OCI-LY7 (cell line): ENCODE results near the gene PGLYRP3. TPM values are rescaled to one million over a fixed set of nuclear protein-coding genes. Genes with fewer than 3 reads are reported as not detected.

Source experiments
- BruUV-seq: library from RNA; stranded (reverse); fragments of 400-500 nt; replicated peaks from 2 replicates; lab custom pipeline; 2021; lab: Mats Ljungman, UMichigan
- CTCF ChIA-PET: fragments of 300-600 bp; sonication (Branson Sonifier 250); formaldehyde crosslinking; loops from one replicate; lab custom pipeline; 2022; ENCODE audit warnings: antibody characterized with exemption; ENCODE audit not compliant: unreplicated experiment; lab: Charles Lee
- POLR2A ChIA-PET: fragments of 300-600 bp; sonication (Branson Sonifier 250); formaldehyde crosslinking; loops from one replicate; lab custom pipeline; 2022; ENCODE audit warnings: antibody characterized with exemption; lab: Charles Lee
- DNase-seq: peaks from one replicate; pipeline ENCODE4 v3.0.0-alpha.2; 2015; ENCODE audit warnings: low spot score
- H2AFZ ChIP-seq: fragments of 200-600 bp; sonication (generic), shearing (Covaris generic); 2 replicates; pipeline ENCODE4 v1.6.1; 2014; ENCODE audit warnings: mild to moderate bottlenecking, antibody characterized with exemption, low read length, moderate library complexity
- H3K27ac ChIP-seq: fragments of 200-600 bp; sonication (generic); 2 replicates; pipeline ENCODE4 v1.5.1; 2014; ENCODE audit warnings: mixed run types, low read depth, mild to moderate bottlenecking, moderate library complexity, low read length, inconsistent platforms; ENCODE audit not compliant: poor library complexity, severe bottlenecking
- H3K36me3 ChIP-seq: fragments of 200-600 bp; sonication (generic); 2 replicates; pipeline ENCODE4 v1.6.1; 2014; ENCODE audit warnings: mild to moderate bottlenecking, antibody characterized with exemption, low read length, moderate library complexity, mixed read lengths; ENCODE audit not compliant: insufficient read depth
- H3K4me1 ChIP-seq: fragments of 200-600 bp; sonication (generic); 2 replicates; pipeline ENCODE4 v1.5.1; 2014; ENCODE audit warnings: mild to moderate bottlenecking, low read length; ENCODE audit not compliant: insufficient read depth, poor library complexity, severe bottlenecking
- H3K4me2 ChIP-seq: fragments of 200-600 bp; sonication (generic); 2 replicates; pipeline ENCODE4 v1.6.1; 2014; ENCODE audit warnings: mild to moderate bottlenecking, low read length
- H3K4me3 ChIP-seq: fragments of 200-600 bp; sonication (generic); 2 replicates; pipeline ENCODE4 v1.5.1; 2014; ENCODE audit warnings: mild to moderate bottlenecking, low read depth, low read length; ENCODE audit not compliant: poor library complexity, severe bottlenecking
- H3K79me2 ChIP-seq: fragments of 200-600 bp; sonication (generic); 2 replicates; pipeline ENCODE4 v1.6.1; 2016; ENCODE audit warnings: low read depth, mild to moderate bottlenecking, low read length, moderate library complexity, mixed read lengths; ENCODE audit not compliant: insufficient read depth
- H3K9me2 ChIP-seq: fragments of 200-600 bp; sonication (generic); 2 replicates; pipeline ENCODE4 v1.6.1; 2016; ENCODE audit warnings: mild to moderate bottlenecking, low read length, mixed read lengths; ENCODE audit not compliant: insufficient read depth
- H3K9me3 ChIP-seq: fragments of 200-600 bp; sonication (generic); 2 replicates; pipeline ENCODE4 v1.6.1; 2014; ENCODE audit warnings: mild to moderate bottlenecking, mixed run types, low read length, mixed read lengths
- H4K20me1 ChIP-seq: fragments of 200-600 bp; sonication (generic); 2 replicates; pipeline ENCODE4 v1.6.1; 2014; ENCODE audit warnings: mild to moderate bottlenecking, antibody characterized with exemption, low read length, moderate library complexity, mixed read lengths; ENCODE audit not compliant: insufficient read depth
- EZH2phosphoT487 ChIP-seq: fragments of 200-600 bp; sonication (generic); IDR thresholded peaks from 2 replicates; pipeline ENCODE4 v1.6.1; 2018; ENCODE audit warnings: low read depth, borderline replicate concordance, mild to moderate bottlenecking, mixed run types, antibody characterized with exemption, low read length, moderate library complexity, mixed read lengths
- intact Hi-C: fragments of 100-400 bp; cut with micrococcal nuclease; formaldehyde crosslinking; loops from one replicate; pipeline ENCODE4 v1.10.0; 2022; ENCODE audit not compliant: unreplicated experiment
- total RNA-seq, 2 experiments: library from RNA; depleted of rRNA in 1 of 2; stranded (reverse); fragments of >200 nt in 1 of 2; shearing (Covaris generic) in 1 of 2; gene quantifications; 2 replicates each; pipeline ENCODE4 v1.2.3, GENCODE V29; 2014 to 2022
- TF ChIP-seq, protein P1 (sequence below): fragments of 200-600 bp; sonication (generic); conservative IDR thresholded peaks from 2 replicates; pipeline ENCODE4 v1.5.1; 2014; ENCODE audit warnings: mild to moderate bottlenecking, antibody characterized with exemption, low read length, moderate library complexity, mixed read lengths

Gene PGLYRP3
- total RNA-seq, 2 experiments from 2014 or later = not detected

DNA sequence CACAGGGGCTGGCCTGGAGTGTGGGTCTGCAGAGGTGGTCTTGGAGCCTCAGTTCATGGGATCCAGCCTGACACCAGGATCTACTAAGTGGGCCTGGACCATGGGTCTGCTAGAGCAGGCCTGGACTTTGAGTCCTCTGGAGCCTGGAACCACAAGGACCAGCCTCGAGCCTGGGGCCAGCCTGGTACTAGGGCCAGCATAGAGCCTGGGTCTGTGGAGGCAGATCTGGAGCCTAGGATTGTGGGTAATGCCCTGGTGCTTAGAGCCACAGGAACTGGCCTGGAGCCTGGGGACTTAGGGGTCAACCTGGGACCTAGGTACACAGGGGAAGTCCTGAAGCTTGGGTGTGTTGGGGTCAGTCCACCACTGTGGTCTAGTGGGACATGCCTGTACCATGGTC is 40.6 kb downstream of the PGLYRP3 start:
- Histone ChIP-seq H4K20me1 (no peaks in the 10 kb centered on the region), H3K4me3 (no peak overlapping the region), H3K4me2 (no peak overlapping the region), H3K9me2 (no peaks in the 10 kb centered on the region), H3K27ac (no peak overlapping the region), H3K9me3 (no peaks in the 10 kb centered on the region), H3K36me3 (no peaks in the 10 kb centered on the region), H3K4me1 (no peaks in the 10 kb centered on the region), H3K79me2 (no peaks in the 10 kb centered on the region), H2AFZ (no peak overlapping the region)
- BruUV-seq = no TSS peak
- intact Hi-C loops = no loop called here
- no peak for TF ChIP-seq EZH2phosphoT487
- TF ChIP-seq, protein P1, sequence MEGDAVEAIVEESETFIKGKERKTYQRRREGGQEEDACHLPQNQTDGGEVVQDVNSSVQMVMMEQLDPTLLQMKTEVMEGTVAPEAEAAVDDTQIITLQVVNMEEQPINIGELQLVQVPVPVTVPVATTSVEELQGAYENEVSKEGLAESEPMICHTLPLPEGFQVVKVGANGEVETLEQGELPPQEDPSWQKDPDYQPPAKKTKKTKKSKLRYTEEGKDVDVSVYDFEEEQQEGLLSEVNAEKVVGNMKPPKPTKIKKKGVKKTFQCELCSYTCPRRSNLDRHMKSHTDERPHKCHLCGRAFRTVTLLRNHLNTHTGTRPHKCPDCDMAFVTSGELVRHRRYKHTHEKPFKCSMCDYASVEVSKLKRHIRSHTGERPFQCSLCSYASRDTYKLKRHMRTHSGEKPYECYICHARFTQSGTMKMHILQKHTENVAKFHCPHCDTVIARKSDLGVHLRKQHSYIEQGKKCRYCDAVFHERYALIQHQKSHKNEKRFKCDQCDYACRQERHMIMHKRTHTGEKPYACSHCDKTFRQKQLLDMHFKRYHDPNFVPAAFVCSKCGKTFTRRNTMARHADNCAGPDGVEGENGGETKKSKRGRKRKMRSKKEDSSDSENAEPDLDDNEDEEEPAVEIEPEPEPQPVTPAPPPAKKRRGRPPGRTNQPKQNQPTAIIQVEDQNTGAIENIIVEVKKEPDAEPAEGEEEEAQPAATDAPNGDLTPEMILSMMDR = no peak
- DNase-seq = no peak
- POLR2A ChIA-PET = no interaction called here
- CTCF ChIA-PET = no interaction called here

DNA sequence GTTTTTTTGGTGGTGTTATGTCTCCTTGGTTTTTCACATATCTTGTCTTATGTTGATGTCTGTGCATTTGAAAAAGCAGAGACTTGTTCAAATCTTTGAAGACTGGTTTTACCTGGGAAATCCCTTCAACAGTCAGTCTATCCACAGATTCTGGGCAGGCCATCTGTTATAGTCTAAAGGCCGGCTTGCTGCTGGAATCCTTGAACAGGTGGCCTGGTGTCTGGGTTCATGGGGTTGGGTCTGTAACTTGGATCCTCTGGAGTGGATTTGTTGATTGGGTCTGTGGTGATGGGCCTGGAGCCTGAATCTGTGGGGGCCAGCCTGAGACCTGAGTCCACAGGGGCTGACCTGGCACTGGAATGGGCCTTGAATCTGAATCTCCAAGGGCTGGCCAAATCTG is 41.0 kb downstream of the PGLYRP3 start:
- Histone ChIP-seq H3K36me3 (no peaks in the 10 kb centered on the region), H3K4me3 (no peak overlapping the region), H3K4me2 (no peak overlapping the region), H4K20me1 (no peaks in the 10 kb centered on the region), H3K4me1 (no peaks in the 10 kb centered on the region), H3K9me3 (no peaks in the 10 kb centered on the region), H3K27ac (no peak overlapping the region), H3K79me2 (no peaks in the 10 kb centered on the region), H3K9me2 (no peaks in the 10 kb centered on the region), H2AFZ (no peak overlapping the region)
- BruUV-seq = no TSS peak
- ChIA-PET POLR2A (no interaction called here), CTCF (no interaction called here)
- DNase-seq = no peak
- intact Hi-C loops = no loop called here
- TF ChIP-seq, protein P1 = no peak
- TF ChIP-seq EZH2phosphoT487 = no peak

DNA sequence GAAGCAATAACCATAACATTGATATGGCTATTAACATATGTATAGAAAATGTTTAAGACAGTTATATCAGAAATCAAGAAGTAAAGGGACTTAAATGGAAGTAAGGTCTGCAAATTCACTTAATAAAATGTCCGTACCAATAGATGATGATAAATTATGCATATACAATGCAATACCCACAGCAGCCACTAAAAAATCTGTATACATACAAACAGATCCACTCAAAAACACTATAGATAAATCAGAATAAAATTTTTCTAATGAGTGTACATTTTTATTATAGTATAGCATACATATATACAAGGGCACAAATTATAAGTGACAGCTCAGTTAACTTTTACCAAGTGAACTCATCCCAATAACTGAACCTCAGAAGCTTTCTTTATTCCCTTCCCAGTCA is 47.3 kb downstream of the PGLYRP3 start:
- no peak overlapping the region for H2AFZ ChIP-seq
- no peaks in the 10 kb centered on the region for H3K79me2 ChIP-seq
- POLR2A ChIA-PET = no interaction called here
- no peak overlapping the region for H3K4me2 ChIP-seq
- CTCF ChIA-PET = no interaction called here
- intact Hi-C loops = no loop called here
- no peaks in the 10 kb centered on the region for H3K36me3 ChIP-seq
- no TSS peak for BruUV-seq
- no peaks in the 10 kb centered on the region for H3K9me3 ChIP-seq
- no peak for TF ChIP-seq EZH2phosphoT487
- TF ChIP-seq, protein P1 = peak; percentile 27; the same call in 1 of the 2 replicates
- H3K27ac ChIP-seq = no peak overlapping the region
- no peak overlapping the region for H3K4me3 ChIP-seq
- DNase-seq = no peak
- H3K4me1 ChIP-seq = no peaks in the 10 kb centered on the region
- no peaks in the 10 kb centered on the region for H3K9me2 ChIP-seq
- no peaks in the 10 kb centered on the region for H4K20me1 ChIP-seq
